A673 (cell line): Measurements from ENCODE around the gene SLC22A16. TPM values are rescaled to one million over a fixed set of nuclear protein-coding genes. Genes with fewer than 3 reads are reported as not detected.

Experiments
- BruUV-seq: library from RNA; stranded (reverse); fragments of 400-500 nt; replicated peaks from 2 replicates; lab custom pipeline; 2021; lab: Mats Ljungman, UMichigan
- CTCF ChIA-PET: fragments of 300-600 bp; sonication (Branson Sonifier 250); formaldehyde crosslinking; loops from one replicate; lab custom pipeline; 2022; ENCODE audit warnings: antibody characterized with exemption; lab: Charles Lee
- POLR2A ChIA-PET: fragments of 300-600 bp; sonication (Branson Sonifier 250); formaldehyde crosslinking; loops from one replicate; lab custom pipeline; 2022; ENCODE audit warnings: antibody characterized with exemption; ENCODE audit not compliant: low non-redundant PET; lab: Charles Lee
- DNase-seq: peaks from one replicate; pipeline ENCODE4 v3.0.0-alpha.2; 2015; ENCODE audit warnings: low spot score
- H3K27ac ChIP-seq: fragments of 200-600 bp; sonication (generic); 2 replicates; pipeline ENCODE4 v1.5.1; 2016; ENCODE audit warnings: mixed run types, low read depth, mild to moderate bottlenecking, mixed read lengths, antibody characterized with exemption, low read length; ENCODE audit not compliant: poor library complexity, severe bottlenecking
- H3K27me3 ChIP-seq: fragments of 200-600 bp; sonication (generic); replicated peaks from 2 replicates; pipeline ENCODE4 v1.6.1; 2017; ENCODE audit warnings: mixed run types, low read depth, mild to moderate bottlenecking, mixed read lengths, antibody characterized with exemption, low read length; ENCODE audit not compliant: insufficient read depth, poor library complexity
- H3K36me3 ChIP-seq: fragments of 200-600 bp; sonication (generic); 2 replicates; pipeline ENCODE4 v1.6.1; 2016; ENCODE audit warnings: mixed run types, mild to moderate bottlenecking, mixed read lengths, antibody characterized with exemption, low read length; ENCODE audit not compliant: insufficient read depth, poor library complexity, severe bottlenecking
- H3K4me1 ChIP-seq: fragments of 200-600 bp; sonication (generic); 2 replicates; pipeline ENCODE4 v1.6.1; 2017; ENCODE audit warnings: mixed run types, mild to moderate bottlenecking, mixed read lengths, antibody characterized with exemption, low read length; ENCODE audit not compliant: insufficient read depth, poor library complexity, severe bottlenecking
- H3K4me3 ChIP-seq: fragments of 200-600 bp; sonication (generic); 2 replicates; pipeline ENCODE4 v1.5.1; 2016; ENCODE audit warnings: low read depth, mixed run types, mild to moderate bottlenecking, mixed read lengths, low read length; ENCODE audit not compliant: poor library complexity, severe bottlenecking
- H3K9me3 ChIP-seq: fragments of 200-600 bp; sonication (generic); 2 replicates; pipeline ENCODE4 v1.6.1; 2016; ENCODE audit warnings: mixed run types, low read depth, mild to moderate bottlenecking, mixed read lengths, antibody characterized with exemption, low read length; ENCODE audit not compliant: poor library complexity, severe bottlenecking
- CTCF ChIP-seq: fragments of 300-800, 200-600 bp; sonication (generic); conservative IDR thresholded peaks from 2 replicates; pipeline ENCODE4 v1.5.1; 2017; ENCODE audit warnings: low read depth, mild to moderate bottlenecking, antibody characterized with exemption, low read length, moderate library complexity, mixed read lengths
- EZH2 ChIP-seq: fragments of 200-600 bp; sonication (generic); IDR thresholded peaks from 2 replicates; pipeline ENCODE4 v1.6.1; 2017; ENCODE audit warnings: borderline replicate concordance, low read depth, mild to moderate bottlenecking, mixed read lengths, antibody characterized with exemption, low read length; ENCODE audit not compliant: poor library complexity, severe bottlenecking
- intact Hi-C: fragments of 100-400 bp; cut with micrococcal nuclease; formaldehyde crosslinking; loops from one replicate; pipeline ENCODE4 v1.10.0; 2022; ENCODE audit not compliant: unreplicated experiment
- total RNA-seq: library from RNA; stranded (reverse); gene quantifications from 2 replicates; pipeline ENCODE4 v1.2.3, GENCODE V29; 2021

SLC22A16 gene
- total RNA-seq, 1 experiment from 2014 or later, result 0.15 TPM

DNA sequence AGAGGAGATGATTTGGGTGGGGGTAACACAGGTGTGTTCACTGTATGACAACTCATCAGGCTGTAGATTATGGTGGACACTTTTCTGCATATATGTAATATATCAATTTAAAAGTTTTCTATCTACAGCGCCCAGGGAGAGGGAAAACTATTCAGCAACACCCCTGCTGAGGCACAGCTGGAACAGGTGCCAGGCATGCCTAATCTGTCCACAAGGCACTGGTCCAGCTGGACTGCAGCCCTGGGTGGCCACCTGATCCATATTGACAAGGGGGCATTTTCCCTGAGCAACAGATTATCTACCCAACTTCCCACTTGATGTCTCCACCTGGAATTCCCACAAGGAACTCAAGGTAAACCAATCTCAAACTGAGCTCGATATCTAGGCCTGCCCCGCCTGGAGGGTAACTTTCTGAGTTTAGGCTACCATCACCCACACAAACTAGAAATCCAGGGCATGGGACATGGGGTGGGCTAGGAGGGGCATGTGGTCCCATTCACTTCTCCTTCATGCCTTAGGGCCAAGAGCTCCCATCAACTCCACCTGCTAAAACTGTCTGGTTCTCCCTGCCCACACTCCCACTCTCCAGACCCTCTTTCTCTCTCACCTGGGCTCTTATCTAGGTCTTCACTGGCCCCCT, 4.6 kb downstream of the SLC22A16 start:
- Histone ChIP-seq H3K27ac (no peak overlapping the region), H3K36me3 (no peaks in the 10 kb centered on the region), H3K27me3 (peaks cover 9% of the 10 kb centered on the region), H3K9me3 (no peaks in the 10 kb centered on the region), H3K4me1 (no peaks in the 10 kb centered on the region), H3K4me3 (no peak overlapping the region)
- ChIA-PET POLR2A (no interaction called here), CTCF (no interaction called here)
- DNase-seq, result no peak
- TF ChIP-seq EZH2 (no peak), CTCF (no peak)
- intact Hi-C loops, result no loop called here
- BruUV-seq, result no TSS peak

GRCh38 chr6:110468731-110469130, 7.7 kb downstream of the SLC22A16 start:
- H3K4me3 ChIP-seq, result no peak overlapping the region
- TF ChIP-seq CTCF (no peak), EZH2 (no peak)
- BruUV-seq, result no TSS peak
- no peaks in the 10 kb centered on the region for H3K4me1 ChIP-seq
- DNase-seq, result no peak
- H3K9me3 ChIP-seq, result no peaks in the 10 kb centered on the region
- H3K36me3 ChIP-seq, result no peaks in the 10 kb centered on the region
- ChIA-PET CTCF (no interaction called here), POLR2A (interaction anchor here (0.5 kb wide), 1 partner anchor 703 kb away, joined by 7 read pairs; no protein-coding TSS in a partner anchor)
- intact Hi-C loops, result no loop called here
- H3K27me3 ChIP-seq, result no peaks in the 10 kb centered on the region
- no peak overlapping the region for H3K27ac ChIP-seq

GRCh38 chr6:110467566-110468140, 8.8 kb downstream of the SLC22A16 start:
- no TSS peak for BruUV-seq
- CTCF ChIA-PET, result no interaction called here
- Histone ChIP-seq H3K27me3 (no peaks in the 10 kb centered on the region), H3K27ac (no peak overlapping the region), H3K36me3 (no peaks in the 10 kb centered on the region), H3K9me3 (peaks cover 9% of the 10 kb centered on the region), H3K4me1 (no peaks in the 10 kb centered on the region), H3K4me3 (no peak overlapping the region)
- POLR2A ChIA-PET, result no interaction called here
- TF ChIP-seq EZH2 (no peak), CTCF (no peak)
- intact Hi-C loops, result no loop called here
- no peak for DNase-seq
